Spleen (tissue), 11 donors: ENCODE data around the gene DBX2. TPM values are rescaled to one million over a fixed set of nuclear protein-coding genes. Genes with fewer than 3 reads are reported as not detected.
"Not testable (repeated sequence)": the region's sequence is repeated elsewhere in the genome, so short reads cannot be mapped to it uniquely, and the experiment has no call there.

Source experiments
- DNase-seq: peaks from one replicate; pipeline ENCODE4 v3.0.0-alpha.2; 2020
- H3K27ac ChIP-seq, 8 donors: fragments of 200-600 bp; sonication (generic) in 7 of 8; 1 replicate in 4 of 8; 2 replicates in 4 of 8; pipeline versions ENCODE4 v1.5.0 to v1.8.0; 2016 to 2021; ENCODE audit warnings: inconsistent platforms in 4 of 8, mild to moderate bottlenecking in 4 of 8, moderate library complexity in 1 of 8
- H3K27me3 ChIP-seq, 7 donors: fragments of 200-600 bp; sonication (generic) in 6 of 7; replicated peaks in 1 of 7; 1 replicate in 4 of 7; 2 replicates in 3 of 7; pipeline versions ENCODE4 v1.5.0 to v1.8.0; 2016 to 2021; ENCODE audit warnings: inconsistent platforms in 3 of 7, mild to moderate bottlenecking in 1 of 7
- H3K36me3 ChIP-seq, 6 donors: fragments of 200-600 bp; sonication (generic) in 5 of 6; 1 replicate in 4 of 6; 2 replicates in 2 of 6; pipeline versions ENCODE4 v1.5.0 to v1.8.0; 2016 to 2021; ENCODE audit warnings: inconsistent platforms in 2 of 6
- H3K4me1 ChIP-seq, 6 donors: fragments of 200-600 bp; sonication (generic) in 5 of 6; 1 replicate in 3 of 6; 2 replicates in 3 of 6; pipeline versions ENCODE4 v1.5.0 to v1.8.0; 2016 to 2021; ENCODE audit warnings: inconsistent platforms in 3 of 6
- H3K4me3 ChIP-seq, 8 donors: fragments of 200-600 bp; sonication (generic) in 7 of 8; 1 replicate in 4 of 8; 2 replicates in 4 of 8; pipeline versions ENCODE4 v1.5.0 to v1.8.0; 2016 to 2021; ENCODE audit warnings: inconsistent platforms in 4 of 8, mild to moderate bottlenecking in 4 of 8, moderate library complexity in 2 of 8
- H3K9me3 ChIP-seq, 8 donors: fragments of 200-600 bp; sonication (generic) in 7 of 8; 1 replicate in 4 of 8; 2 replicates in 4 of 8; pipeline versions ENCODE4 v1.5.0 to v1.8.0; 2016 to 2021; ENCODE audit warnings: inconsistent platforms in 4 of 8
- CTCF ChIP-seq, 11 experiments: fragments of 200-600 bp in 7 of 11; fragments of 450-650 bp in 4 of 11; sonication (generic) in 4 of 11; IDR thresholded peaks in 8 of 11; conservative IDR thresholded peaks in 3 of 11; 1 replicate in 7 of 11; 2 replicates in 4 of 11; pipeline versions ENCODE4 v1.4.0 to v1.8.0; 2016 to 2021; ENCODE audit warnings: antibody characterized with exemption in 11 of 11, inconsistent platforms in 4 of 11, mild to moderate bottlenecking in 1 of 11
- POLR2A ChIP-seq, 3 donors: fragments of 450-650 bp; IDR thresholded peaks; one replicate each; pipeline ENCODE4 v1.5.1; 2017; ENCODE audit warnings: antibody characterized with exemption in 3 of 3, mild to moderate bottlenecking in 1 of 3
- POLR2AphosphoS5 ChIP-seq, 3 donors: sonication (generic); formaldehyde crosslinking; IDR thresholded peaks; one replicate each; pipeline ENCODE4 v1.5.1; 2017; ENCODE audit warnings: antibody characterized with exemption in 3 of 3
- WGBS, 5 donors: extraction: QIAGEN DNeasy Blood & Tissue Kit in 3 of 5; methylation state at CpG; one replicate each; pipeline versions ENCODE4 v1.1.5 to v1.1.7; 2013 to 2018; 5-methylcytosine and 5-hydroxymethylcytosine counted together
- intact Hi-C: fragments of 100-400 bp; cut with DNase I; formaldehyde crosslinking; loops from one replicate; pipeline ENCODE4 v1.15.0; 2023; ENCODE audit warnings: low total_unique reads
- polyA plus RNA-seq, 3 donors: library from polyadenylated mRNA; stranded (reverse); fragments of 200-250 nt; gene quantifications; one replicate each; pipeline ENCODE4 v1.2.1, GENCODE V29; 2013
- total RNA-seq, 7 donors: library from RNA; depleted of rRNA in 3 of 7; stranded (reverse); fragments of >200 nt in 3 of 7; fragmentation: NEBNext Ultra II Directional in 4 of 7; extraction: Animal tissue kit (Norgen Biotek cat#: 25700) in 4 of 7; gene quantifications; one replicate each; pipeline versions ENCODE4 v1.1.0 to v1.2.1, GENCODE V29; 2016 to 2021
- donor health status: healthy with polysubstance abuse.
- donor health status: DM: no; HTN: no; CAD: no; lungs with moderate emphysema.
- donor health status: DM: no; HTN: no; CAD: no.
- donor health status: Bipolar disorder and iron deficiency.
- donor health status: healthy.
- donor health status: DM: no; HTN: no; CAD: no.
- donor health status: DM: yes; HTN: yes; CAD: no.

Gene DBX2
- total and polyA plus RNA-seq, 10 donors = not detected

GRCh38 chr12:45008211-45008610 lies 42.7 kb downstream of the DBX2 start:
- intact Hi-C loops = no loop called here
- DNase-seq = no peak
- H3K27ac ChIP-seq = no peak overlapping the region
- TF ChIP-seq CTCF (IDR thresholded peaks at IDR 0.05 in 8 of 11, conservative IDR thresholded peaks at IDR 0.05 in 3 of 11) = no peak
- no peak for TF ChIP-seq POLR2AphosphoS5 (IDR thresholded peaks at IDR 0.05)
- no peak for TF ChIP-seq POLR2A (IDR thresholded peaks at IDR 0.05)
- H3K27me3 ChIP-seq = no peaks in the 10 kb centered on the region
- no peaks in the 10 kb centered on the region for H3K4me1 ChIP-seq
- no peaks in the 10 kb centered on the region for H3K36me3 ChIP-seq
- no peak overlapping the region for H3K4me3 ChIP-seq
- H3K9me3 ChIP-seq = no peaks in the 10 kb centered on the region

GRCh38 chr12:44999355-44999754 lies 51.5 kb downstream of the DBX2 start:
- Histone ChIP-seq H3K27ac (no peak overlapping the region), H3K9me3 (peaks cover 0 to 3% (median 0%) of the 10 kb centered on the region in 8 donors), H3K4me1 (no peaks in the 10 kb centered on the region), H3K4me3 (no peak overlapping the region), H3K27me3 (no peaks in the 10 kb centered on the region), H3K36me3 (no peaks in the 10 kb centered on the region)
- TF ChIP-seq CTCF (IDR thresholded peaks at IDR 0.05 in 8 of 11, conservative IDR thresholded peaks at IDR 0.05 in 3 of 11) = no peak
- TF ChIP-seq POLR2AphosphoS5 (IDR thresholded peaks at IDR 0.05) = no peak
- no peak for TF ChIP-seq POLR2A (IDR thresholded peaks at IDR 0.05)
- intact Hi-C loops = no loop called here
- no peak for DNase-seq

GRCh38 chr12:44993161-44993560 lies 57.7 kb downstream of the DBX2 start:
- no peaks in the 10 kb centered on the region for H3K4me1 ChIP-seq
- intact Hi-C loops = no loop called here
- H3K9me3 ChIP-seq = no peaks in the 10 kb centered on the region
- no peaks in the 10 kb centered on the region for H3K36me3 ChIP-seq
- H3K4me3 ChIP-seq = no peak overlapping the region
- TF ChIP-seq POLR2A (IDR thresholded peaks at IDR 0.05) = no peak
- no peak for TF ChIP-seq POLR2AphosphoS5 (IDR thresholded peaks at IDR 0.05)
- no peak for TF ChIP-seq CTCF (IDR thresholded peaks at IDR 0.05 in 8 of 11, conservative IDR thresholded peaks at IDR 0.05 in 3 of 11)
- 40 to 54% (median 48%) methylated on average over 1 of the region's 1 CpG for WGBS, 5 donors
- H3K27me3 ChIP-seq = no peaks in the 10 kb centered on the region
- H3K27ac ChIP-seq = no peak overlapping the region
- no peak for DNase-seq

- 88 to 98% (median 96%) methylated on average over 10 of the region's 10 CpGs for WGBS, 5 donors
- H3K36me3 ChIP-seq, H3K4me1 ChIP-seq, H3K27me3 ChIP-seq, DNase-seq, H3K9me3 ChIP-seq, intact Hi-C loops, H3K4me3 ChIP-seq, H3K27ac ChIP-seq: not testable (repeated sequence)
These were observed 66.0 kb downstream of the DBX2 start for GRCh38 chr12:44984863-44985262.

- intact Hi-C loops = no loop called here
- H3K4me1 ChIP-seq = no peaks in the 10 kb centered on the region
- H3K27ac ChIP-seq = no peak overlapping the region
- no peak for TF ChIP-seq POLR2AphosphoS5 (IDR thresholded peaks at IDR 0.05)
- TF ChIP-seq CTCF (IDR thresholded peaks at IDR 0.05 in 8 of 11, conservative IDR thresholded peaks at IDR 0.05 in 3 of 11) = no peak
- TF ChIP-seq POLR2A (IDR thresholded peaks at IDR 0.05) = no peak
- no peak overlapping the region for H3K4me3 ChIP-seq
- no peaks in the 10 kb centered on the region for H3K9me3 ChIP-seq
- no peaks in the 10 kb centered on the region for H3K36me3 ChIP-seq
- 77 to 84% (median 81%) methylated on average over 5 of the region's 5 CpGs for WGBS, 5 donors
- no peaks in the 10 kb centered on the region for H3K27me3 ChIP-seq
- DNase-seq = no peak
These were observed 71.0 kb downstream of the DBX2 start for GRCh38 chr12:44979918-44980317.
